Measurements from ENCODE around the gene TTC33.

Gene TTC33

DNA sequence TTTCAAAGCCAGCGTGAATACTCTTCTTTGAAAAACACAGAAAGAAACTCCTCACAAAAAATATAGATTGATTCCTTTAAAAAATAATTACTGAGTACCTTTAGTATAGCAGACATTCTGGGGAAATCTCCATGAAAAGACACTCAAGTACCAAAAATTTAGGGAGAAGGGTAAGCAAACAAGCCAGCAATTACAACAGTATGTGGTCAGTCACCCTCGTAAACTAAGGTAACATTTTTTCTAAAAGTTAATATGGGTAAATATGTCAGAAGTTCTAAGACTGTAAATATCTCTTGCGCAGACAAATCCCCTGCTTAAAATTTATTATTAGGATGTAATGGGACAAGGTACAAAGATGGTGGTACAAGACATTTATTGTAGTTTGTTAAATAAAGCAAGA, 178.0 kb downstream of the TTC33 start:
- TF ChIP-seq, protein P1, sequence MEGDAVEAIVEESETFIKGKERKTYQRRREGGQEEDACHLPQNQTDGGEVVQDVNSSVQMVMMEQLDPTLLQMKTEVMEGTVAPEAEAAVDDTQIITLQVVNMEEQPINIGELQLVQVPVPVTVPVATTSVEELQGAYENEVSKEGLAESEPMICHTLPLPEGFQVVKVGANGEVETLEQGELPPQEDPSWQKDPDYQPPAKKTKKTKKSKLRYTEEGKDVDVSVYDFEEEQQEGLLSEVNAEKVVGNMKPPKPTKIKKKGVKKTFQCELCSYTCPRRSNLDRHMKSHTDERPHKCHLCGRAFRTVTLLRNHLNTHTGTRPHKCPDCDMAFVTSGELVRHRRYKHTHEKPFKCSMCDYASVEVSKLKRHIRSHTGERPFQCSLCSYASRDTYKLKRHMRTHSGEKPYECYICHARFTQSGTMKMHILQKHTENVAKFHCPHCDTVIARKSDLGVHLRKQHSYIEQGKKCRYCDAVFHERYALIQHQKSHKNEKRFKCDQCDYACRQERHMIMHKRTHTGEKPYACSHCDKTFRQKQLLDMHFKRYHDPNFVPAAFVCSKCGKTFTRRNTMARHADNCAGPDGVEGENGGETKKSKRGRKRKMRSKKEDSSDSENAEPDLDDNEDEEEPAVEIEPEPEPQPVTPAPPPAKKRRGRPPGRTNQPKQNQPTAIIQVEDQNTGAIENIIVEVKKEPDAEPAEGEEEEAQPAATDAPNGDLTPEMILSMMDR (IDR thresholded peaks at IDR 0.05; ENCODE audit: control insufficient read depth, insufficient read depth, low read depth, low read length, missing control alignments) = no peak
- DNase-seq (ENCODE audit: low read depth) = no peak
- no peak overlapping the region for H3K4me3 ChIP-seq (ENCODE audit: control insufficient read depth, low read depth, low read length)

DNA sequence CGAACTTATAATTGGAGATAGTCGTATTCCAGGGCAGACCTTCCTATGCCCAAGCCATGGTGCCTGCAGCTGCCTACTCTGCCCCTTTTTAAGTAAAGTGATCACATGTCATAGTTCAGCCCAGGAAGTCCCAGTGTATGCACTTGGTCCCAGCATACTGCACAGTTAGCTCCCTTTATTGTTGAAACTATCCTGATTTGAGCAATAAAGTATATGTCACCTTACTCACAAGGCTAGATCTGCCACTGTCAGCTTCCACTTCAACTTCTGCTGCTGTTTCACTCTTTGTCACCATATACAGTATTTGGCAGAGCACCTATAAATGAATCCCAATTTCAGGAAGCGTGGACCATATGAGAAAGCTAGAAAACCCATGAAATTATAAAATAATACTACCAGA, 179.8 kb downstream of the TTC33 start:
- DNase-seq (ENCODE audit: low read depth) = no peak
- H3K4me3 ChIP-seq (ENCODE audit: control insufficient read depth, low read depth, low read length) = no peak overlapping the region
- TF ChIP-seq, protein P1 (IDR thresholded peaks at IDR 0.05; ENCODE audit: control insufficient read depth, insufficient read depth, low read depth, low read length, missing control alignments) = no peak

DNA sequence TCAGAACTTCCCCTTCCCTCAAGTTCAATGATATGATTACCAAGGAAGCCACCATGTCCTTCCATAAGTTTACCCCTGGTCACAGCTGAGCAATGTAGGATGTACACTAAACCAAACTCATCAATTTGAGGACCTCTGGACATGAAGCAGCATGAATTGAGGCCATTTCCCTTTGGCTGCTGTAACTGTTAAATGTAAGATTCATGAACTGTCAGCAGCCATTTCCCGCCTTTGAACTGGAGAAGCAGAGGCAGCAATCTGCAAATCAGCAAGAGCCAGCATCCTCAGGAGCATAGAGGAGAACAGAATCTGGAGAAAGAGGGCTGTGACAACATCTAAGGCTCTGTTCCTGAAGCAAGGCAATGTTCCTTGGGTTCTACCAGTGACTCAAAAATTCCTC, 180.3 kb downstream of the TTC33 start:
- no peak overlapping the region for H3K4me3 ChIP-seq (ENCODE audit: control insufficient read depth, low read depth, low read length)
- TF ChIP-seq, protein P1 (IDR thresholded peaks at IDR 0.05; ENCODE audit: control insufficient read depth, insufficient read depth, low read depth, low read length, missing control alignments) = no peak
- DNase-seq (ENCODE audit: low read depth) = no peak

DNA sequence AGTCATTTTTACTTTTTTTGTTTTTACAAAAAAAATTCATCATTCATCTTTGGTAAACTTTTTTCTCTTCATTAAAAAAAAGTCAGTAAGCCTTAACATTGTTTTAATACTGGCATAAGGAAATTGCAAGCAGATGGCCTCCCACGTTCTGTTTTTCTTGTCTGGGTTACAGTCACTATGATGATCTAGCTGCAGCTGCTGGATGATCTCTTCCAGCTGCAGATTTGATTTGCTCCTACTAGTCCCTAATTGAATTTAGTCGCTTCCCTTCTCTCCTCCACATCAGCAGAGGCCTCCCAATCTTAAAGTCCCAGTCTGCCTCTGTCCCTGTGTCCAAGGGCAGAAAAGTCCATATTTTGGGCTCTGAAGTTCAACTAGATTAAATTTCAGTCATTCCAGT, 182.8 kb downstream of the TTC33 start:
- DNase-seq (ENCODE audit: low read depth) = peak; percentile 67

DNA sequence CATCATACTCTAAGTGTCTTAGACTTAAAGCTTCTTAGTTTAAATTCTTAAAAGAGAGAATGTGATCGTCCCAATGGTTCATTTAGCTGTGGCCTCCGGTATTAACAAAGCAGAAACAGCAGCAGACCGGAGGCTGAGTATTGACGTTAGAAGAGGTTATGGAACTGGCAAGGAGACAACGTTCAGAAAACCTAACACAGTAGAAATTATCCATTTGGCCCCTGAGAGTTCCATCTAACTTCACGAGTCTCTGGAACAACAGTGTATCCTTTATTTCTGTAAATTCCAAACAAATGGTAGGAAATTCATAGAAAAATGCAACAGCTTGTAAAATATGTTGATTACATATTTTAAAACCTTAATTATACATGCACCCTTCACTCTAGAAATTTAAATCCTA, 183.4 kb downstream of the TTC33 start:
- H3K4me3 ChIP-seq (ENCODE audit: control insufficient read depth, low read depth, low read length) = no peak overlapping the region
- no peak for DNase-seq (ENCODE audit: low read depth)
- TF ChIP-seq, protein P1 (IDR thresholded peaks at IDR 0.05; ENCODE audit: control insufficient read depth, insufficient read depth, low read depth, low read length, missing control alignments) = no peak

More for the DNA sequence above, 182.8 kb downstream of the TTC33 start:
- no peak overlapping the region for H3K4me3 ChIP-seq (ENCODE audit: control insufficient read depth, low read depth, low read length)
- TF ChIP-seq, protein P1 (IDR thresholded peaks at IDR 0.05; ENCODE audit: control insufficient read depth, insufficient read depth, low read depth, low read length, missing control alignments) = no peak

DNA sequence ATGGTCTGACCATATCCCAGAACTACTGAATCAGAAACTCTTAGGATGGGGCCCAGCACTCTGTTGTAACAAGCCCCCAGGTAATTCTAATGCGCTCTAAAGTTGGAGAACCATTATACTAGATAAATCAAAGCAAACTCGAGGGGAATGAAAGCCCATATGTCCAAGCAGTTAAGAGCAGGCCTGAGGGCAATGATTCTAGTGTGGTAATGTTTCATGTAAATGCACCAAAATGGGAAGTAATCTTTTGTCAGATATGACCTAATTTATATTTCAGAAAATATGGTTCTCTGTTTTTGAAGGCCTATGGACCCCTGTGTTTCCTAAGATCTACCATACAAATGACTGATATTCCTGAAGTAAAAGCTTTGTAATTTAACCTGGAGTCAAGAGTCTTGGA, 184.0 kb downstream of the TTC33 start:
- TF ChIP-seq, protein P1 (IDR thresholded peaks at IDR 0.05; ENCODE audit: control insufficient read depth, insufficient read depth, low read depth, low read length, missing control alignments) = no peak

More for the DNA sequence above, 184.0 kb downstream of the TTC33 start:
- DNase-seq (ENCODE audit: low read depth) = no peak
- no peak overlapping the region for H3K4me3 ChIP-seq (ENCODE audit: control insufficient read depth, low read depth, low read length)

Measured in AG09309 (cell line).